GM19438 (cell line): ENCODE results near the gene COL4A3.
A peak's percentile ranks its signal among the peaks of the same experiment; 100 is the strongest.

ENCODE experiments used
- ATAC-seq: cut with Tn5 transposase; IDR thresholded peaks from one replicate; pipeline ENCODE4 v1.9.1; 2021; ENCODE audit warnings: low read depth; ENCODE audit not compliant: unreplicated experiment

COL4A3 gene

DNA sequence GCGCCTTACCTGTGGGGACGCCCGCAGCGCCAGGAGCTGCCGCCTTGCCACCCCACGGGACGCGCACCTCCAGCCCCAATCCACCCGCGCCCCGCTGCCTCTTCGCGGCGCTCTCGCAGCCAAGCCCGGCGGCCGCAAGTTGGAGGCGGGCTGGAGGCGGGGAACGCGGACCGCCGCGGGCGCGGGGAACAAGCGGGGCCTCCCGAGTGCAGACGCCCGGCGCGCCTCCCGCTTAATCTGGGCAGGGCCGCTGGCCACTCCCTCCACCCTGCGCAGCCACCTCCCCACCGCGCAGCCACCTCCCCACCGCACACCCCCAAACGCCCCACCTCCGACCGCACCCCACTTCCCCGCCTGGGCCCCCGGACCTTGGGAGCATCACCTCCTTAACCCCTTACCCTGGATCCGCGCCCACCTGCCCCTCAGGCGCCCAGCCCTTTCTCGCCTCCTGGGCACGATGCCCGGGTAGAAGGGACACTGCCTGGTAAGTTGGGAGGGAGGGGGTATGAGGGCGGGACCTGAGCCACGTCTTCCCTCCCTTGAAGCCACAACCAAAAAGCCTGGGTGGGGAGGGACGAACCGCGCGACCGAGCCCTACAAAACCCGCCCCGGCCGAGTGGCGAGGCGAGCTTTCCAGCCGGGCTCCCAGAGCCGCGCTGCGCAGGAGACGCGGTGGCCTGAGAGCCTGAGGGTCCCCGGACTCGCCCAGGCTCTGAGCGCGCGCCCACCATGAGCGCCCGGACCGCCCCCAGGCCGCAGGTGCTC, at the start of gene COL4A3, which contains the start of gene COL4A4:
Gene COL4A3 (plus strand): TSS at position 627 of the 765 bp plus-strand sequence. CDS start 103 bp downstream, at position 730.
Gene COL4A4 (minus strand): TSS at position 208 of the 765 bp plus-strand sequence. CDS start 16,722 bp downstream, outside the sequence.
- ATAC-seq, result peak; percentile 57

DNA sequence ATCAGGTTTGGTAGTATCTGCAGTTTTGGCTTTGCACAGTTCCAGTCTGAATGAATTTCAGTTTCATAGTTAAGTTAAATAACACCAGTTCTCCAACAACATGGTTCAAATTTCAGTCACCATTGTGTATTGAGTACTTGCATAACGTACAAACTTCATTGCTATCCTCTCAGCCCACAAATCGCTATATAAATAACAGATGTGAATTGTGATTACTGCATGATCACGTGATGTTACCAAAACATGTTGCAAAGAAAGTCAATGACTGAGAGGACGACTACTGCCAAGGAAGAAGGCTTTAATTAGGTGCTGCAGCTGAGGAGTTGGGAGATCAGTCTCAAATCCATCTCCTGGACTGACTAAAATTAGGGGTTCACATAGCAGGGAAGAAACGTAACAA, 48.7 kb upstream of the COL4A3 start:
- ATAC-seq, result no peak

DNA sequence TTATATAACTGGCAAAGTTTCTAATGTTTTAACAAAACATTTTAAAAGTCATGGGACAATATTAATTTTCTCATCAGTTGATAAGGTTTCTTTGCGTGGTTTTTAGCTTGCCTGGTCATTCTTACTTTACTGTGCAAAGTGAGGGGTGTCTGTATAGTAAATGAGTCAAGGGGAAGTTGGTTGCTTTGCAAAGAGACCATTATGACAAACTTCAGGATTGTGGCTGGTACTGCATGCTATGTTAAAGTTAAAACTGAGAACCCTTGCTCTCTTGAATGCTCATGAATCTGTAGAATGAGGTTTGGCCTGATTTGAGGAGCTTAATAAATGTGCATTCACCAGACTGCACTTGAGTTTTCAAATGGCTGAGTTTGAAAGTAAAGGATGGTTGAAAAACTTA, 47.4 kb upstream of the COL4A3 start:
- no peak for ATAC-seq

DNA sequence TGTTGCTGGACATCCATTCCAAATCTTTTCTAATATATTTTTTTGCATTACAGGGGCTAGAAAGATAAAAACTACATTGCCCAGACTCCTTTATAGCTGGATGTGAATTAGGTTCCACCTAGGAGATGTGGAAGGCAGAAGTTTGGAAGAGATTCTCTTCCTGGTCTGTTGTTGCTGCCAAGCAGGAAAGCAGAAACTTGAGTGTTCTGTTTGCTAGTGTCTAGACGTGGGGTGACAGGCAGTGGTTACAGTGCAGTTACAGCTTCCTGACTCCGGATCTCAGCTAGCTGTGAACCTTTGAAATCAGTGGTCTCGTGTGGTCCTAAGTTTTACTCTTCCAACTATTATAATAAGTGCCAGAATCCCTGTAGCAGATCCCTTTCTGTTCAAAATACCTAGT, 46.6 kb upstream of the COL4A3 start:
- ATAC-seq, result no peak

DNA sequence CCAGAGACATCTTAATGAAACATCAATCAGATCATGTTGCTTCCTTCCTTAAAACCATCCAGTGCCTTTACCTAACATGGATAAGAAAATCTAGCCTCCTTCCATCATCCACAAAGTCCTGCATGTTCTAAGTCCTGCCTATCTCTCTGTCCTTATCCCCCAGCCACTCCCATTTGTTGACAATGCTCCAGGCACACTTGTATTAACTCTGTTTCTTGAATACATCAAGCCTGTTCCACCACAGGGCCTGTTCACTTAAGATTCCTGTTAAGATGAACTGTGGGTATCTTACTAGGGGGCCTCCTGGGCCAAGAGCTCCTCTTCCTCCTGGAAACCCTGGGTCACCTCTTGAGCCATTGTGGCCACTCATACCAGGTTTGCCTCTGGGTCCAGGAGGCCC, 46.1 kb upstream of the COL4A3 start:
- no peak for ATAC-seq

DNA sequence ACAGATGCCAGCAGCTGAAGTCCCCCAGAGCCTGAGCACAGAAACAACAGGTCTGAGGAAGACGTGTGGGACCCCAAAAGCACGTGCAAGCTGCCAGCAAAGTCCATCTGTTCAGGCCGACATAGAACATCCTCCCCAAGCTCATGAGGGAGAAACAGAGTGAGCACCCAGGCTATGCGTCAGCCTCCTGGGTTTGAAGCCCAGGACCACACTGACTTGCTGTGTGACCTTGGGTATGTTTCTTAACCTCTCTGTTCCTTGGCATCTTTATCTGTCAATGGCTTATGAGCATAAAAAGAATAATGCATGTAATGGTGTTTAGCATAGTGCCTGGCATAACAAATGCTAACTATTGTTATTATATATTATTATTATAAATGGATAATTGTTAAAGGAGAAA, 40.7 kb upstream of the COL4A3 start:
- ATAC-seq, result no peak

DNA sequence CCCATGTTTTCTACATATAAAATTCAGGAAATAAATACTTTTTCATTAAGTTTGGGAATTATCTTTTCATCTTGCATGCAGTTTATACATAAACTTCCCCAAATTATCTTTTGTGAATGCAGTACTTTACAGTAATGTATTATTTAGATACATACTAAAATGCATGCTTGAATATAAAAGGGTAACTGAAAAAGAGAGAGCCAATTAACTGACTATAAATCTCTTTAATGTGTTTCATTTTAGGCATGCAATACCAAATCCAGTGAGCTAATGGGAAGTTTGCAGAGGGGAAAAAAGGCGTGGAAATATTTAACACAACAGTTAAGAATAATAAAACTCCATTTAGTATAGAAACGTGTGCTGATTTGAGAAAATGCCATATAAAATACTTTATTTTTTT, 39.6 kb upstream of the COL4A3 start:
- no peak for ATAC-seq

DNA sequence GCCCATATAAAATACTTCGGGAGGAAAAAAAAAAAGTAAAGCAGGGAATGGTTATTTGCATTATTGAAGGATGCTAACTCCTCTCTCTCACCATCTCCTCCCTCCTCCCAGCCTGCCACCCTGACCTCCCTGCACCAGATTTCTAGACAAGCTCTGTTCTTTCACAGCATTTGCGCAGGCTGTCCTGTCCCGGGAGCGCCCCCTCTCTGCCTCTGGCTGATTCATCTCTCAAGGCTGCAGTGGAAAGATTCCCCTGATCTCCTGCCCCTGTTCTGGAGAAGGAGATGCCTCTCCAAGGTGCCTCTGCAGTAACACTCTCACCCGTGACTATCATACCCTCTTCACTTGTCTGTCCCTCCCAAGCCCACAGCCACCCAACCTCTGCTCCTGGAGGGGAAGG, 38.9 kb upstream of the COL4A3 start:
- no peak for ATAC-seq

DNA sequence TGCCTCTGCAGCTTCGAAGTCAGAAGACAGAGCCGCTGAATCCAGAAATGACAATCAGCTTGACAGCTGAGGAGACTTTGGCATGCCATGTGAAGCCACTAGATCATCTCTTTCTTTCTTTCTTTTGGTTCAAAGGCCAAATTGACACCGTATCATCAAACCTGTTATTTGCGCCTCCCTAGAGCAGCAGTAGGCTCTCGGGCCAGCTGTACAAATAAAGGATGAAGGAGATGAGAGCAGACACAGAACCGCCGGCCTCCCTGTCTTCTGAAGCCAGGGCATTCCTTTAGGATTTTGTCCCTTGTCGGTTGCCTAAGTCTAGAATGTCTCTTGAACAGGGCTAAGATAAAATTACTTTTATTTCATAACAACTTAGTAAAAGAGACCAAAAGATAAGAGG, 37.2 kb upstream of the COL4A3 start:
- no peak for ATAC-seq

DNA sequence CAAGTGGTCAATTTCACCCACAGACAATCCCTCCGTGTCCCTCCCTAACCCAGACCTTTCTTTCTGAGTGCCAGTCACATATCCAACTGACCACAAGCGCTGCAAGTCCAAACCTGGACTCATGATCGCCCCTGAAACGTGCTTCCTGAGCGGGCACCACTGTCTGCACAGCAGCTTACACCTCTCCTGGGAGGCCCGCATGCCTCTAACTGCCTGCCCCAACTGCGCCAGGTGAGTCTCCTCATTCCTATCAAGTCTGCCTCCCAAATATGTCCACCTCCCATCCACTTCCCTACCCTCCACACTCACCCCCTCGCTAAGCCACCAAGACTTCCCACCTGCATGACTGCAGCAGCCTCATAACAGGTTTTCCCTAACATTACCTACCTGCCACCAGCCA, 33.8 kb upstream of the COL4A3 start:
- ATAC-seq, result no peak

DNA sequence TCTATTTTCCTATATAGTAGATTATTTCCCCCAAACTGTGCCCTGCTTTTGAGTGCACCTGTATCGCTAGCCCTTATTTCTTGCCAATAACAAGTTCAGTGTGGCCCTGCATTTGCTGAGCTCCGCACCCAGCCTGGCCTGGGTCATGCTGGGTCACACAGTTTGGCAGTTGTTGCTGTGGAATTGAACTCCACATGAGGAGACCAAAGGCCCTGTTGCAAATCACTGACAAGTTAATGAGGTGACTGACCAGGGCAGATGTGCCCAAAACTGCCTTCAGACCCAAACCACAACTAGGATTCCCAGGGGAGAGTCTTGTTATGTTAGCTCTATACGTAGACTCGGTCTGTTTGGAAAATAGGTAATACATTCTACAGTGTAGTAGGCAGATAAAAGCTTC, 31.4 kb upstream of the COL4A3 start:
- no peak for ATAC-seq

DNA sequence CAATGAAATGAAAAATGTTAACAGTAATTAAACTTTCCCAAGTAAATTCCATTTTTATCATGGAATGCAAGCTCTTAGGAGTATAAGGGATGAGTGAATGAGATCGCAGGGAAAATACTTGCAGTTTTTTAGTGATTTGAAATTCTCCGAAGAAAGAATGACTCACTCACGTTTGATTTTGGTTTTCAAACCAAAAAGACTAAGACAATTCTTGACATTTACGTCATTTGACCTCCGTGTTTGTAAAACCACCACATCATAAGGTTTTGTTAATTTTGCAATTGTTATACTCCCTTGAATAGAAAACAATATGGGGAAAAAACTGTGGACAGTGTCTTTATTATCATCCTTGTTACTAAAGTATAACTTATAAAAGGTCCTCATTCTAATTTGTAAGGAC, 29.8 kb upstream of the COL4A3 start:
- no peak for ATAC-seq

DNA sequence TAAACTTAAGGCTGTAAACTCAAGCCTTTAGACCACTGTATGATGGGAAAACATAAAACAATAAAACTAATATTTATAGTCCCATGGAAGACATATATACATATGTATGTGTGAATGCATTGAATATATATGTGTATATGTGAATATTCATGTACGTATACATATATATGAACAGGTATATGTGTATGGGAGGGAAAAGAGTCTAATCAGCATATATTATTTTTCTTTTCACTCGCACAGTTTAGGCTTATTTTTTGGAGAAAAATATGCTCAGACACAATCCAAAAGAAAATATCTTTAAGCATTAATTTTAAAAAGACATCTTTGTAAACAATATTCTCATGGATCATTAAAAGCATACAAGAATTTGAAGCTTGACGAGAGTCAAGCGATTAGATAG, 23.1 kb upstream of the COL4A3 start:
- ATAC-seq, result no peak

DNA sequence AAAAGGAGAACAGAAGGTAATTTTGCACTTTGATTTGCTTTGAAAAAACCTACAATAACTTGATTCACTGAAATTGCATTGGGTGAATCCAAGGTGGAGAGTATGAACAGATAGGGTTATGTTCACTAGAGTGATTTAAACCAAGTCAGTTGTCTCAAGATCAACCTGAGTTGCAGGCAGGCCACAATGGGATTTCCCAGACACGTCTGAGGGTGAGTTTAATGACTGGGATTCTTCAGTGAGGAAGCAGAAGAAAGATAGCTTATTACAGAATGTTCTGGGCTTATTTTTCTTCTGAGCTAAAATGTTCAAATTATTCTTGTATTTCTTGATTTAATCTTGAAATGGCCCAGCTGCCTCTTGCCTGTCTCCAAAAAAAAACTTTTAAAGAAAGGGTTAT, 20.5 kb upstream of the COL4A3 start:
- no peak for ATAC-seq

DNA sequence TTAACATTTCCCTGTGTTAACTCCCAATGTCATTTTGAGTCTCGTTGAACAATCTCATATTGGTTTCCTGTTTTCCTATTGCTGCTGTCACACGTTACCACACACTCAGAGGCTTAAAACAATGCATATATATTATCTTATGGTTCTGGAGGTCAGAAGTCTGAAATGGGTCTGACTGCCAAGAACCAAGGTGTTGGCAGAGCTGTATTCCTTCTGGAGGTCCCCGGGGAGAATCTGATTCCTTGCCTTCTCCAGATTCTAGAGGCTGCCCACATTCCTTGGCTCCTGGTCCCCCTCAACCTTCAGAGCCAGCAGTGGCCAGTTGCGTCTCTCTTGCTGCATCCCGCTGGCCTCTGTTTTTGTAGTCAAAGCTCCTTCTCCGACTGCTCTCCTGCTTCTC, 18.0 kb upstream of the COL4A3 start:
- no peak for ATAC-seq

DNA sequence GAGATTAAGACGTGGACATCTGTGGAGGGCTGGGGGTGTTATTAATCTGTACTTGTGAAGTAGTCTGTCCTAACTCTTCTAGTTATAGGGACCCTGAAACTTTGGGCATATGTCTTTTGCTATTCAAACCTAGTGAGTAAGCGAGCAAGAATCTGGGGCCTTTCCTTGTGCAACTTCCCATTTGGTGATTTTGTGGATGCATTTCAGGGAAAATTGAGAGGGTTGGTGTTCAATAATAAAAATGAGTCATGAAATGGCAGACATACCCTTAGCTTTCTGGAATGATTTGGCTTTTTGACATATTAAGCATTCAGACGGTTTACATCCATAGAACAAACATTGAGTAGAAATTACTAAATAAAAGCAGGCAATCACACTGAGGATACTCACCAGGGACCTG, 17.4 kb upstream of the COL4A3 start:
- ATAC-seq, result no peak

DNA sequence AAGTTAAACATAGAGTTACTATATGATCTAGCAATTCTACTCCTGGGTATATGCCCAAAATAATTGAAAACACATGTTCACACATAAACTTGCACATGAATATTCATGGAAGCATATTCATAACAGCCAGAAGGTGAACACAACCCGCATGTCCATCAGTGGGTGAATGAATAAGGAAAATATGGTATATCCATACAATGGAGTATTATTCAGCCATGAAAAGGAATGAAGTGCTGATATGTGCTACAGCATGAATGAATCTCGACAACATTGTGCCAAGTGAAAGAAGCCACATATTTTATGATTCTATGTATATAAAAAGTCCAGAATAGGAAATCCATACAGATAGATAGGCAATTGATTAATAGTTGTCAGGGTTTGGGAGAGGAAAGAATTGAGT, 16.3 kb upstream of the COL4A3 start:
- ATAC-seq, result no peak

DNA sequence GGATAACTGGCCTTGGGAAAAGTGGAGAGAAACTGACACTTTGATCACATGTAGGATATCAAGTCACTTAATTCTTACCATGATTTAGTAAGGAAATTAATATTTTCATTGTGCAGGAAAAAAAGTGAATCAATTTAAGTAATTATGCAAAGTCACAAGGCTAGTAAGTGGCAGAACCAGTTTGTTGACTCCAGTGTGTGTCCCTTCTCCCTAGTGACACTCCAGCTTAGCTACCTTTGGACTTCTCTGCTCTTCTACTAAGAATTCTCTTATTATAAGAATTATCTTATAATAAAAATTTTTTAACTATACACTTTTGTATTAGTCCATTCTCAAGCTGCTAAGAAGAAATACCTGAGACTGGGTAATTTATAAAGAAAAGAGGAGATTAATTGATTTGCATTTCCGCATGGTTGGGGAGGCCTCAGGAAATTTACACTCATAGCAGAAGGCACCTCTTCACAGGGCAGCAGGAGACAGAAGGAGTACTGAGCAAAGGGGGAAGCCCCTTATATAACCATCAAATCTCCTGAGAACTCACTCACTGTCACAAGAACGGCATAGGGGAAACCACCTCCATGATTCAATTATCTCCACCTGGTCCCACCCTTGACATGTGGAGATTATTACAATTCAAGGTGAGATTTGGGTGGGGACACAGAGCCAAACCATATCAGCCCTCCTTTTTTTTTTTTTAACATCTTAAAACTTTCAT, 14.0 kb upstream of the COL4A3 start:
- ATAC-seq, result no peak

DNA sequence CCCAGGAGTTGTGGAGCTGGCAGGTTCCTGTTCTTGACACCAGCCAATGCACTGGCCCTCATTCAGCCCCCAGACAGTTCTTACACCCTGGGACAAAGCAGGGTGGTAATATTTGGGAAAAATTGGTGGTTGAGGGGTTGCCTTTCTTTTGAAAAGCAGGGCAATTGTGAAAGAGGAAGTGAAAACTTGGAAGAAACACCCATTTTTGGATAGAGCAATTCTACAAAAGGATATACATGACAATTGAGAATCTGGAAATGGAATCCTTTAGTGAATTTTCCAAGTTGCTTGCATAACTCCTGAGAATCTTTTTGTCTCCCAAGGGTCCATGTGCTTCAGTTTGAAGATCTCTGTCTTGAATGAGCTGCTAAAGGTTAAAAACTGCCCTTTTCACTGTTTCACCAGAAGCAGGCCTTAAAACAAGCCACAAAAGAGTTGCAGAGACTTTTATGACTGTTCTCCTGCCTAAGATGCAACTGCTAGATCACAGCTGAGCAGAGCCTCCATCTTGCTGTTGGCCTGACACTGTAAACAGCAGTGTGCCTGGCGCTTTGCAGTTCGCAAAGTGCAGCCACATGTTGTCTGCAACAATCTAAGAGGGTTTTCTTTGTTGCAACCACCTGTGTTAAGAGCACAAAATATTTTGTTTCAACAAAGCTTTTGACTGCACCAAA, 12.2 kb upstream of the COL4A3 start:
- ATAC-seq, result no peak

DNA sequence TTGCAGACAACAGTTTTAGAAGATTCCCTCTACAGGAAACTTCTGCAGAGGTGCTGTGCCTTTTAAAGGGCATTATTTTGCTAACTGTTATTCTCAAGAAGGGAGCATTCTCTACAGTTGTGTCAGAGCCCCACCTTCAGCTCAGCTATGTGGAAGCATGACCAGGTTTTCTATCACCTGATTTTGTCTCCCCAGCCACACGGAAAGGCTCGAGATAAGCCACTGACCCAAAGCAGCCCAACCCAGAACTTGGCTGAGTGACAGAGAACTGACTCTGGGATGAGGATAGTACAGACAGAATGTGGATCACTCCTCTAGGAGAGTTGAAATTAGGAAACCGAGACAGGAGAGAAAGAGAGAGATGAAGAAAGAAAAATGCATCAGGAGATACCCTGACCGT, 11.1 kb upstream of the COL4A3 start:
- no peak for ATAC-seq

DNA sequence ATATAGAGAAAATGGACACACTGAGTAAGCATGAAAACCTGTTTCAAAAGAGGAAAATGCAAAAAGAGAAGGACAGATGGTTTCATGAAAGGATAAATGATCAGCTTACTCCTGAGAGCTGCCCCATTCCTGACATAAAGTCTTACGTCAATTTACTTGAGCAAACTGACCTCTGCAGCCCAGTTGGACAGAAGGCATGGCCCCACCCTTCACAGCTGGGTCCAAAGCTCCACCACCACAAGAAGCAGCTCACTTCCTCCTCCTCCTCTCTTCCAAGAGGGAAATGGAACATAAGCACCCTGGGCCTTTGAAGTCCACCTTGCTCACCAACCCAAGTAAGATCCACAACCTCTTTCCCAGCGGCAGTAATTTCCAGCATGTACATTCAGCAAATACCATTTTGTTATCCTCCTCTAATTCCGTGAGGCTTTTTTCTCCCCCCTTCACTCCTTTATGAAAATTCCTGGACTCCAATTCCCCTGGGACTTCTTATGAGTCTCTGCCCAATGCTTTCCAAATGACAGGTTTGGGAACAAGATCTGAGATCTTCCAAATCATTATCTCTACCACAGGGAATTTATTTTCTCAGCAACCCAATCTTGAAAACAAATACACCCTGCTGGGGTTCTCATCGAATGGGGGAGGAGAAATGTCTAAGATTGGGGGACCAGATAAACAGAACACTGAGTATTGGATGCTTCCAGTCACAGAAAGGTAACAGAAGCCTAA, 10.5 kb upstream of the COL4A3 start:
- no peak for ATAC-seq
